Psoas muscle (tissue), 8 donors: ENCODE measurements around the gene LILRB5. TPM values are rescaled to one million over a fixed set of nuclear protein-coding genes. Genes with fewer than 3 reads are reported as not detected.
"Not testable (repeated sequence)": the region's sequence is repeated elsewhere in the genome, so short reads cannot be mapped to it uniquely, and the experiment has no call there.

Experiments used
- ATAC-seq, 4 donors: fragments of 200-7000 bp; cut with Tn5 transposase; one replicate each; pipeline ENCODE4 v1.9.1; 2020; ENCODE audit warnings: moderate library complexity in 3 of 4, mild to moderate bottlenecking in 2 of 4
- DNase-seq, 2 donors: peaks; one replicate each; pipeline ENCODE4 v3.0.0-alpha.2; 2020
- H3K27ac ChIP-seq: fragments of 200-600 bp; one replicate; pipeline ENCODE4 v1.8.0; 2022
- H3K27me3 ChIP-seq, 3 donors: fragments of 200-600 bp in 1 of 3; one replicate each; pipeline versions ENCODE4 v1.6.1 to v1.8.0; 2013 to 2022; ENCODE audit warnings: low read length in 2 of 3, mild to moderate bottlenecking in 2 of 3, moderate library complexity in 1 of 3; ENCODE audit not compliant: insufficient read depth in 3 of 3
- H3K36me3 ChIP-seq, 2 donors: fragments of 200-600 bp in 1 of 2; one replicate each; pipeline versions ENCODE4 v1.6.1 to v1.8.0; 2013 to 2022; ENCODE audit warnings: low read depth in 1 of 2, mild to moderate bottlenecking in 1 of 2, moderate library complexity in 1 of 2; ENCODE audit not compliant: insufficient read depth in 1 of 2
- H3K4me1 ChIP-seq: fragments of 200-600 bp; one replicate; pipeline ENCODE4 v1.8.0; 2022
- H3K4me3 ChIP-seq: fragments of 200-600 bp; one replicate; pipeline ENCODE4 v1.8.0; 2022; ENCODE audit warnings: mild to moderate bottlenecking
- H3K9me3 ChIP-seq: fragments of 200-600 bp; one replicate; pipeline ENCODE4 v1.8.0; 2022
- CTCF ChIP-seq: fragments of 200-600 bp; IDR thresholded peaks from one replicate; pipeline ENCODE4 v1.8.0; 2022; ENCODE audit warnings: antibody characterized with exemption
- WGBS, 3 donors: extraction: QIAGEN DNeasy Blood & Tissue Kit; methylation state at CpG; one replicate each; pipeline versions ENCODE4 v1.1.6 to v1.1.7; 2013; 5-methylcytosine and 5-hydroxymethylcytosine counted together
- intact Hi-C, 2 donors: fragments of 100-400 bp; cut with DNase I; formaldehyde crosslinking; loops; one replicate each; pipeline versions ENCODE4 v1.11.0 to v1.14.2; 2022
- polyA plus RNA-seq, 3 donors: library from polyadenylated mRNA; stranded (reverse); fragments of 200-250 nt; gene quantifications; one replicate each; pipeline ENCODE4 v1.2.3, GENCODE V29; 2013
- total RNA-seq, 4 donors: library from RNA; stranded (reverse); fragmentation: NEBNext Ultra II Directional in 2 of 4; extraction: Animal tissue kit (Norgen Biotek cat#: 25700) in 2 of 4; gene quantifications; one replicate each; pipeline versions ENCODE4 v1.2.1 to v1.2.4, GENCODE V29; 2021 to 2023
- donor health status: healthy with polysubstance abuse.
- donor health status: DM: no; HTN: no; CAD: no; lungs with moderate emphysema.
- donor health status: Bipolar disorder and iron deficiency.
- donor health status: healthy.
- donor health status: DM: yes; HTN: yes; CAD: no.
- donor health status: DM: no; HTN: no; CAD: no.
- donor health status: DM: no; HTN: no; CAD: no.
- donor health status: DM: yes; HTN: yes; CAD: no.

LILRB5 gene
- total and polyA plus RNA-seq, 7 donors = 0.95 to 5.1 (median 2.2) TPM

GRCh38 chr19:54216869-54217268, 40.2 kb downstream of the LILRB5 start:
- DNase-seq (no peak), ATAC-seq (no peak)
- Histone ChIP-seq H3K27ac (no peak overlapping the region), H3K4me1 (no peaks in the 10 kb centered on the region), H3K4me3 (no peak overlapping the region), H3K9me3 (no peaks in the 10 kb centered on the region), H3K27me3 (no peaks in the 10 kb centered on the region), H3K36me3 (no peaks in the 10 kb centered on the region)
- no peak for TF ChIP-seq CTCF
- 74 to 85% (median 83%) methylated on average over 9 of the region's 9 CpGs for WGBS, 3 donors
- intact Hi-C loops = no loop called here

GRCh38 chr19:54214734-54215133, 42.3 kb downstream of the LILRB5 start:
- H3K27ac ChIP-seq, H3K27me3 ChIP-seq, H3K4me1 ChIP-seq, H3K9me3 ChIP-seq, H3K4me3 ChIP-seq, intact Hi-C loops, H3K36me3 ChIP-seq, ATAC-seq, DNase-seq: not testable (repeated sequence)
- WGBS, 3 donors = 96 to 97% (median 97%) methylated on average over 11 to 14 of the region's 19 CpGs

DNA sequence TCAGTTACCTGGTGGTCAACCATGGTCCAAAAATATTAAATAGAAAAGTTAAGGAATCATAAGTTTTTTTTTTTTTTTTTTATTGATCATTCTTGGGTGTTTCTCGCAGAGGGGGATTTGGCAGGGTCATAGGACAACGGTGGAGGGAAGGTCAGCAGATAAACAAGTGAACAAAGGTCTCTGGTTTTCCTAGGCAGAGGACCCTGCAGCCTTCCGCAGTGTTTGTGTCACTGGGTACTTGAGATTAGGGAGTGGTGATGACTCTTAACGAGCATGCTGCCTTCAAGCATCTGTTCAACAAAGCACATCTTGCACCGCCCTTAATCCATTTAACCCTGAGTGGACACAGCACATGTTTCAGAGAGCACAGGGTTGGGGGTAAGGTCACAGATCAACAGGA, 42.9 kb downstream of the LILRB5 start:
- intact Hi-C loops, H3K27ac ChIP-seq: not testable (repeated sequence)

GRCh38 chr19:54211235-54211634, 45.8 kb downstream of the LILRB5 start:
- no peak overlapping the region for H3K4me3 ChIP-seq
- no peak overlapping the region for H3K27ac ChIP-seq

More for the DNA sequence above, 42.9 kb downstream of the LILRB5 start:
- not testable (repeated sequence) for H3K4me3 ChIP-seq, H3K4me1 ChIP-seq, DNase-seq, H3K9me3 ChIP-seq, ATAC-seq, H3K27me3 ChIP-seq, H3K36me3 ChIP-seq
- WGBS, 3 donors = 64 to 100% (median 100%) methylated on average over 1 to 5 of the region's 5 CpGs

GRCh38 chr19:54209811-54210494, 47.1 kb downstream of the LILRB5 start:
- intact Hi-C loops = no loop called here
- no peaks in the 10 kb centered on the region for H3K27me3 ChIP-seq
- 48 to 51% (median 49%) methylated on average over 10 of the region's 10 CpGs for WGBS, 3 donors
- H3K4me1 ChIP-seq = peaks cover 47% of the 10 kb centered on the region
- H3K27ac ChIP-seq = peak overlapping the region; percentile 79
- ATAC-seq = peak; percentile 81 to 85 (median 84)
- TF ChIP-seq CTCF = no peak
- H3K4me3 ChIP-seq = no peak overlapping the region
- no peaks in the 10 kb centered on the region for H3K9me3 ChIP-seq
- H3K36me3 ChIP-seq = peaks cover 14 to 38% of the 10 kb centered on the region in 2 donors
- DNase-seq = peak; percentile 89 to 90

More at GRCh38 chr19:54211235-54211634, 45.8 kb downstream of the LILRB5 start:
- DNase-seq = no peak
- Histone ChIP-seq H3K9me3 (no peaks in the 10 kb centered on the region), H3K36me3 (peaks cover 12 to 25% of the 10 kb centered on the region in 2 donors), H3K4me1 (peaks cover 35% of the 10 kb centered on the region), H3K27me3 (no peaks in the 10 kb centered on the region)
- 82 to 89% (median 88%) methylated on average over 9 to 12 of the region's 12 CpGs for WGBS, 3 donors
- no peak for ATAC-seq
- intact Hi-C loops = no loop called here
- TF ChIP-seq CTCF = no peak
